Dermis blood vessel endothelial cell (primary cell): Measurements from ENCODE around the gene TANGO2. TPM values are rescaled to one million over a fixed set of nuclear protein-coding genes. Genes with fewer than 3 reads are reported as not detected.

Experiments
- DNase-seq: peaks from one replicate; pipeline ENCODE4 v3.0.0; 2010
- total RNA-seq: library from RNA; depleted of rRNA; stranded (reverse); fragments of >200 nt; gene quantifications from 2 replicates; pipeline ENCODE4 v1.2.3, GENCODE V29; 2014

TANGO2 gene
- total RNA-seq, 1 donor from 2014 or later = 93.6 TPM

GRCh38 chr22:19983741-19984140 lies 37.2 kb upstream of the TANGO2 start:
- no peak for DNase-seq

- DNase-seq = peak; percentile 83
These were observed 36.6 kb upstream of the TANGO2 start for GRCh38 chr22:19984201-19984753.

GRCh38 chr22:19984851-19985811 lies 35.8 kb upstream of the TANGO2 start:
- DNase-seq = no peak

DNA sequence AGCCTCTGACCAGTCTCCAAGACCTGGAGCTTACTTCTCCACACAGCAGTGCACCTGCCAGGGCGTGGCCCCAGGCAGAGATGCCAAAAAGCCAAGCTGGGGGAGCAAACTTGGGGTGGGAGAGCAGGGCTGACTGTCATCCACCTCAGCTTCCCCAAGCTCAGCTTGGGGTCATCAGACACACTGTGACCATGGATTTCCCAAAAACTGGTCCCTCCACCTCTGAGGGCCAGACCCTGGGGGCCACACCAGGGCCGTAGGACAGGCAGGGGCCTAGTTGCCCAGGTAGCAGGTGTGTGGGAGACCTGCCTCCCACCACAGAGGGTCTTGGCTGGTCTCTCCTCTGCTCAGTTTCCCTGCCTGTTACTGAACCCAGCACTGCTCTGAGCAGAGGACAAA lies 34.9 kb upstream of the TANGO2 start:
- no peak for DNase-seq

DNA sequence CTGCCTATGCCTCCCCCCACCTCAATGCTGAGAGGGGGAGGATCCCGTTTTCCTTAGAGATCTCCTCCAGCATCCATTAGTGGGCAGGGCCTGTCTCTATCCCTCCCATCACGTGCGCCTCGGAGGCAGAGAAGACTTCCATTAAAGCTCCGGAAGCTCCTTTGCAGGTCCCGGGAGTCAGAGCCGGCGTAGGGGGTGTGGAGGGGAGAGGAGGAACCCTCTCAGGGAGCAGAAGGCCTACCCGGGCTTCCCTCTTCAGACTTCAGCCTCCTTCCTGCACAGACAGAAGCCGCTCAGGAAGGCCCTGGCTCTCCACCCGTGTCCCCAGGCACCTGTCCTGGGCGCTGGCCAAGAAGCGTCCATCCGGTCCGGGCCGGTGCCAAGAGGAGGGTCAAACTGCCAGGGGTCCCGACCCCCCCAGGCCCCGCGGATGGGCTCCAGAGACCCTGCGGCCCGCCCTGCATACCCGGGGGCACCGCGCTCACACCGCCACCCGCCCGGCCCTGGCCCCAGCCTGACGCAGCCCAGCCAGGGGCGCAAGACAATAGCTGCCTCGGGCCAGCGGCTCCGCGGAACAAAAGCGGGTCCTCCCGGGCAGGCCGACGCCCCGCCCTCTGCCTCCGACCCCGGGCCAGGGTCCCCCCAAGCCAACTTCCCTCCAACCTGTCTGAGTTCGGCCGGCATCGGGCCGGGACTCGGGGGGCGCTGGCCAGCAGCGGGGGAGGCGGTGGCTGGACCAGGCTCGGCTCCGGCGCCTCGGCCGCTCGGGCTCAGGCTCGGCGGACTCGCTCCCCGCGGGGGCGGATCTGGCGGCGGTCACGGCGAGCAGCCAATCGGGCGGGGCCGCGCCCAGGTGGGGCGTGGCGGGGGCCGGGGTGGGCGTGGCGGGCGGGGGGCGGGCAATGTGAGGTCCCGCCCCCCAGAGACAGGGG lies 34.2 kb upstream of the TANGO2 start:
- peak; percentile 87 for DNase-seq

DNA sequence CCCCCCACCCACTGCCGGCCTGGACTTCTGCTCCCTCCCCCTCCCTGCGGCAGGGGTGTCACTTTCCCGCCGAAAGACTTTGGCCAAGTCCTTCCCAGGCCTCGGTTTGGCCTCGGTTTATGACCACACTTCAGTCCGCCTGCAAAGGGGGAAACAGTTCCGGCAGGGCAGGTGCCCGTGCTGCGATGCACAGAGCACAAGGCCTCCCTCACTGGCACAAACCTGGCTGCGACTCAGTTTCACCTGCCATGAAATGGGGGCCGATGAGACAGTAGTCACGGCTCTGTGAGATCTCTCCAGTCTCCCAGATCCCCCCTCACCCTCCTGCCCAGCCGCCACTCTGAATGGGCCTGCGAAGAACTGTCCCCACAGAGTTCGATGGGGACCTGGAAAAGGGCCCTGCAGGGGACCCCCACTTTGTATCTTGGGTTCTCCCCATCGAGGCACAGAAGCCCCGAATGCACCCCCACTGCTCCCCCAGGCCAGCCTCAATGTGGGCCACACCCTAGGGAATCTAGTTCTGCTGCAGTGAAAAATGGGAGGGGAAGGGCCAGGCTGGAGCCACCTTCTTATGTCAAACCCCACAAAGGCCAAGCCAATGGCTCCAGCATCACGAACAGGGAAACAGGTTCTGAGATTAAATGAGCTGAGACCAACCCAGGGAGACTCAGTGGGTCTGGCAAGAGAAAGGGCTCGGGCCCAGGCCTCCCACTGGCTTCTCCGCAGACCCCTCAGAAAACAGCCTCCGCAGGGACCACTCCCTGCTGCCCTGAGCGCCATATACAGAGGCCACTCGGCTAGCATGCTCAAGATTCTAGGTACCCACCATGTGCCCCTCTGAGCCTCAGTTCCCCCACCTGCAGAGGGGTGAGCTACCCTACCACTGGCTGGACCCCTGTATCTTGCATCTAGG lies 33.3 kb upstream of the TANGO2 start:
- DNase-seq = no peak

- DNase-seq = no peak
These were observed 32.5 kb upstream of the TANGO2 start for GRCh38 chr22:19988331-19988808.

DNA sequence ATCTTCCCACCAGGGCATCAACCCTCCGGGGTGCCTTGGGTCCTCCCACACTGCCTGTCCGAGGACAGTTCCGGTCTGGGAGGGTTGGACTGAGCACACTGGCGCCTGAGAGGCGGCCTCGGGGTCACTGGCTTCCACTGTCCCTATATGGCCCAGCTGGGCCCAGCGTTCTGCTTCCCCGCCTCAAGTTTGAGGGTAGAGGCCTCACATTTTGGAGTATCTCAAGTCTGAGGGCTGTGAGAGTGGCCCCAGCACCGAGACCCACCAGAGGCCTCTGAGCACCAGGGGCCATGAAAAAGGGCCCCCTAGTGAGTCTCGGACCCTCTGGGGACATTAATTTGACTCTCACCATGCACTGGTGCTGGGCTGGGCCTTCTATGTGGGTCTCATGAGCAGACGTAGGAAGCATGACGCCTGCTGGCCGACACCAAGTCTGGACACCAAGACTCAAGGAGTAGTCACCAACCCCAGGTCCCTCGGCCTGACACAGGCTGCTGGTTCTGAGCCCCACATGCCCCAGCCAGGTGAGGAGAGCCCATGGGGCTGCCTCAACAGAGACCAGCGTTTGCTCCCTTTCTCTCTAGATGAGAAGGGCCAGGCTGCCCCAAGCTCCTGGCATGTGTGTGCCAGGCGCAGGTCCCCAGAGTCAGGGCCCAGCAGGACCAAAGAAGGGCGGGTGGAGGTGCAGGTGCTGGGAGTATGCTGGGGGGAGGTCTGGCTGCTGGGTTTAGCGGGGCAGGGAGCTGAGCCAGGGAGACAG lies 31.8 kb upstream of the TANGO2 start:
- DNase-seq = no peak

- DNase-seq = no peak
These were observed 31.2 kb upstream of the TANGO2 start for GRCh38 chr22:19989725-19990067.

- no peak for DNase-seq
These were observed 30.7 kb upstream of the TANGO2 start for GRCh38 chr22:19990188-19990587.

GRCh38 chr22:19990609-19991394 lies 30.1 kb upstream of the TANGO2 start:
- DNase-seq = no peak

GRCh38 chr22:19991395-19991644 lies 29.6 kb upstream of the TANGO2 start:
- no peak for DNase-seq

GRCh38 chr22:19991645-19992451 lies 29.1 kb upstream of the TANGO2 start:
- DNase-seq = no peak

GRCh38 chr22:19992481-19992911 lies 28.4 kb upstream of the TANGO2 start:
- DNase-seq = no peak

DNA sequence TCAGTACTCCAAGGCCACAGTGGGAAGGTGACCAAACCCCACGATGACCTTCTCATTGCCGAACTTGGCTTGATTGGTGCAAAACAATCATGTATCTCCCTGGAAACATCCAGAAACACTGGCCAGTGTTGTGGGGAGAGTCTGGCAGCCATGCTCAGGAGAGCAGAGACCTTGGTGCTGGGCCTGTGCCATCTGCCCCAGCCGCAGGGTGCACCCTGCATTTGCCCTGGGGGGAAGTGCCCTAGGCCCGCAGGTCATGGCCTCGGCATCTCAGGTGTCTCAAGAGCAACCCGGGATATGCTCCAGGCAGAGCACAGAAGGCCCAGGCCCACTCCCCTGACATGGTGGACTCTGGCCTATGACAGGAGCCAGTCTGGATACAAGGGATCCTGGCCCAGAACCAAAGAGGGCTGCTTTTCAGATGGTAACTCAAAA lies 28.0 kb upstream of the TANGO2 start:
- DNase-seq = no peak

DNA sequence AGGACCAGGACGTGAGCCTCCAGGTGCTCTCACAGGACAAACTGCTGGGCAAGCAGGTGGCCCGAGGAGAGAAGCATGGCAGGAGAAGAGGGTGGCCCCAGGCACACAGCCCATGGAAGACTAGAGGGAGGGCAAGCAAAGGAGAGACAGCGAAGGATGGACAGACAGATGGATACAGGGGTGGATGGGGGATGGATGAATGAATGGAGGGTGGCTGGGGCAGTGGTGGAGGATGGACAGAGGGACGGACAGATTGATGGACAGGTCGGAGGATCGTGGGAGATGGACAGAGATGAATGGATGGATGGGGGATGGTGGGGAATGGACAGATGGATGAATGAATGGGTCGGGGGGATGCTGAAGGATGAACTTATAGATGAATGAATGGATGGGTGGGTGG lies 27.0 kb upstream of the TANGO2 start:
- DNase-seq = no peak

DNA sequence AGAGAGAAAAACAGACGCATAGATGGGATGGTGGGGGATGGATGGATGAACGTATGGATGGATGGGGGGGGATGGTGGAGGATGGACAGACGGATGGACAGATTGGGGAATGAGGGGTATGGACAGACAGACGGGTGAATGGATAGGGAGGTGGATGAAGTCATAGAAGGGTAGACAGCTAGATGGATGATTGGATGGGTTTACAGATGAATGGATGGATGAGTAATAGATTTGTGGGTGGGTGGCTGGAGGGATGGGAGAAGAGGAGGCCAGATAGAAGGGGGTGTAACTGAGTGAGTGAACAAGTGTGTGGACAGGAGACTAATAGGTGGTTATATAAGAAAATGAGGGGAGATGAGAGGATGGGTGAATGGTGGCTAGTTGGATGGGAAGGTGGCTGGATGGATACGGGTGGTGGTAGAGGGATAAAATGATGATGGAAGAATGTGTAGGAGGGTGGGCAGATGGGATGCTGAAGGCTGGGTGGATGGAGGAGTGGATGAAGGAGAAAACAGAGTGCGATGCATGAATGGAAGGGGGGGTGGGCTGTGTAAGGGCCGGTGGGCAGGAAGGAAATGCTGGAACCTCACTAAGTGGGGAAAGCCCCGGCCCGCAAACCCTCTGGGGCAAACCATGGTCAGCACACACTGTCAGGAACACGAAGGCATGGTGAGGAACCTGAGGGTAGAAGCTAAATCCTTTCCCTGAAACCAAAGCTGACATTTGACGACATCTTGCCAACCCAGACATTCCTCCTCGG lies 25.9 kb upstream of the TANGO2 start:
- DNase-seq = no peak

DNA sequence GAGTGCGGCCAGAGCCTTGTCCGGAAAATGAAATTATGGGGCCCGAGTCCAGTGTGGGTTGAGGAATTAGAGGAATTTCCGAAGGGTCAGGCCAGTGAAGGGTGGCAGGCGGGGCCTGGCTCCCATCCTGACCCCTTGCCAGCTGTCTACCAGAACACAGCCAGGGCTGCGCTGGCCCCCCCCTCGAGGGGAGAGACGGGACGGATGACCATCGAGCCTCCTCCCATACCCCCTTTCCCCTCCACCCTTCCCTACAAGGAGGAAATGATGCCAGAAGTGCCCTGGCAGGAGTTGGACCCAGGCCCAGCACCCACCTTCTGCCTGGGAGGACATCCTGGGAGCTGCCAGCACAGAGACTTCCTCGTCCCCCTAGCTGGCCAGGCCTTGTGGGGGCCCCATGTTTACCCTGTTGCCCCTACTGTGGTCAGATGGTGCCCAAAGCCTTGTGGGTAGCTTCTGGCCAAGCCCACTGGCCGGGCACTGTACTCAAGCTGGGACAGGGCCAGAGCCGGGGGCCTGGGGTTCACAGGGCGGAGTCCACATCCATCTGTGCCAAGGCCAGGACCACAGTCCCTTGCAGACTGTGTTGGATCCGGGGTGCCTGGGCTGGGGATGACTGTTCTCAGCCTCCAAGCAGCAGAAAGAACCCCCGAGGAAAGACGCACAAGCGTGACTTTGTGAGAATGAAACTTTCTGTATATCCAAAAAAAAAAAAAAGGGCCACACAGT lies 25.1 kb upstream of the TANGO2 start:
- DNase-seq = peak; percentile 58
